Testis (tissue), 3 donors: Measurements from ENCODE around the gene ETFDH. TPM values are rescaled to one million over a fixed set of nuclear protein-coding genes. Genes with fewer than 3 reads are reported as not detected.
"Not testable (repeated sequence)": the region's sequence is repeated elsewhere in the genome, so short reads cannot be mapped to it uniquely, and the experiment has no call there.

Experiments used
- DNase-seq: peaks from one replicate; pipeline ENCODE4 v3.0.0-alpha.2; 2019
- H3K27ac ChIP-seq, 2 donors: fragments of 200-600 bp; sonication (generic); one replicate each; pipeline ENCODE4 v1.5.1; 2019
- H3K27me3 ChIP-seq: fragments of 200-600 bp; sonication (generic); one replicate; pipeline ENCODE4 v1.5.1; 2019
- H3K36me3 ChIP-seq: fragments of 200-600 bp; sonication (generic); one replicate; pipeline ENCODE4 v1.5.1; 2017; ENCODE audit warnings: low read depth; ENCODE audit errors: missing control alignments
- H3K4me1 ChIP-seq: fragments of 200-600 bp; sonication (generic); one replicate; pipeline ENCODE4 v1.5.1; 2019
- H3K4me3 ChIP-seq, 2 donors: fragments of 200-600 bp; sonication (generic); one replicate each; pipeline ENCODE4 v1.5.1; 2017 to 2019
- H3K9me3 ChIP-seq: fragments of 200-600 bp; sonication (generic); one replicate; pipeline ENCODE4 v1.5.1; 2017
- CTCF ChIP-seq, 3 experiments: fragments of 450-650 bp in 2 of 3; fragments of 200-600 bp in 1 of 3; sonication (generic) in 1 of 3; IDR thresholded peaks; one replicate each; pipeline ENCODE4 v1.5.1; 2016 to 2019; ENCODE audit warnings: antibody characterized with exemption in 3 of 3, mild to moderate bottlenecking in 2 of 3, moderate library complexity in 1 of 3
- POLR2A ChIP-seq: fragments of 450-650 bp; IDR thresholded peaks from one replicate; pipeline ENCODE4 v1.6.1; 2017; ENCODE audit warnings: antibody characterized with exemption, mild to moderate bottlenecking, moderate library complexity
- WGBS, 2 donors: methylation state at CpG; one replicate each; pipeline ENCODE4 v1.1.5; 2018; 5-methylcytosine and 5-hydroxymethylcytosine counted together
- intact Hi-C: fragments of 100-400 bp; cut with DNase I; formaldehyde crosslinking; loops from one replicate; pipeline ENCODE4 v1.15.1; 2023; ENCODE audit warnings: low total_unique reads
- polyA plus RNA-seq: library from polyadenylated mRNA; stranded (reverse); fragments of 350-450 nt; fragmentation: Illumina TruSeq; extraction: RNeasy Lipid Tissue Mini Kit (QIAGEN cat#74804); gene quantifications from one replicate; pipeline ENCODE4 v1.2.3, GENCODE V29; 2014; ENCODE audit warnings: low read depth, low replicate concordance; ENCODE audit not compliant: insufficient read depth
- small RNA-seq, 2 donors: library from RNA; depleted of rRNA; stranded (forward); fragments of <200 nt; gene quantifications; one replicate each; pipeline ENCODE3, GENCODE V24; 2016
- total RNA-seq, 2 donors: library from RNA; depleted of rRNA; stranded (reverse); fragments of >200 nt; gene quantifications; one replicate each; pipeline ENCODE4 v1.2.3, GENCODE V29; 2016

ETFDH gene
- total and polyA plus RNA-seq, 3 donors from 2014 or later: 26.0 to 37.8 (median 29.0) TPM

- TF ChIP-seq CTCF (IDR thresholded peaks at IDR 0.05) (no peak), POLR2A (no peak)
- H3K36me3 ChIP-seq: no peaks in the 10 kb centered on the region
- no peaks in the 10 kb centered on the region for H3K9me3 ChIP-seq
- H3K4me1 ChIP-seq: no peaks in the 10 kb centered on the region
- no peak overlapping the region for H3K27ac ChIP-seq
- 95 to 96% methylated on average over 5 of the region's 5 CpGs for WGBS, 2 donors
- H3K4me3 ChIP-seq: no peak overlapping the region
- intact Hi-C loops: no loop called here
- H3K27me3 ChIP-seq: no peaks in the 10 kb centered on the region
- no peak for DNase-seq
These were observed 82.5 kb downstream of the ETFDH start for GRCh38 chr4:158754385-158755180.

GRCh38 chr4:158755819-158756218 lies 83.7 kb downstream of the ETFDH start:
- H3K4me3 ChIP-seq, H3K27me3 ChIP-seq, H3K4me1 ChIP-seq, H3K9me3 ChIP-seq, H3K36me3 ChIP-seq, H3K27ac ChIP-seq, intact Hi-C loops, DNase-seq: not testable (repeated sequence)
- 93 to 94% methylated on average over 7 of the region's 7 CpGs for WGBS, 2 donors

- DNase-seq: no peak
- Histone ChIP-seq H3K27ac (no peak overlapping the region), H3K4me3 (no peak overlapping the region), H3K27me3 (no peaks in the 10 kb centered on the region), H3K36me3 (no peaks in the 10 kb centered on the region), H3K4me1 (no peaks in the 10 kb centered on the region), H3K9me3 (no peaks in the 10 kb centered on the region)
- intact Hi-C loops: no loop called here
- TF ChIP-seq CTCF (IDR thresholded peaks at IDR 0.05) (no peak), POLR2A (no peak)
These were observed 84.5 kb downstream of the ETFDH start for GRCh38 chr4:158756588-158756987.

- Histone ChIP-seq H3K4me3 (no peak overlapping the region), H3K4me1 (no peaks in the 10 kb centered on the region), H3K9me3 (no peaks in the 10 kb centered on the region), H3K27ac (no peak overlapping the region), H3K36me3 (no peaks in the 10 kb centered on the region), H3K27me3 (no peaks in the 10 kb centered on the region)
- WGBS, 2 donors: 69 to 72% methylated on average over 4 of the region's 4 CpGs
- DNase-seq: no peak
- intact Hi-C loops: no loop called here
- TF ChIP-seq CTCF (IDR thresholded peaks at IDR 0.05): no peak
- TF ChIP-seq POLR2A: no peak
These were observed 86.0 kb downstream of the ETFDH start for GRCh38 chr4:158758142-158758541.

- no peaks in the 10 kb centered on the region for H3K36me3 ChIP-seq
- TF ChIP-seq CTCF (IDR thresholded peaks at IDR 0.05): no peak
- TF ChIP-seq POLR2A: no peak
These were observed 86.6 kb downstream of the ETFDH start for GRCh38 chr4:158758703-158759102.

More at GRCh38 chr4:158758703-158759102, 86.6 kb downstream of the ETFDH start:
- no peaks in the 10 kb centered on the region for H3K9me3 ChIP-seq
- DNase-seq: no peak
- 85 to 92% methylated on average over 4 of the region's 4 CpGs for WGBS, 2 donors
- intact Hi-C loops: no loop called here
- no peak overlapping the region for H3K4me3 ChIP-seq
- H3K27me3 ChIP-seq: no peaks in the 10 kb centered on the region
- no peaks in the 10 kb centered on the region for H3K4me1 ChIP-seq
- H3K27ac ChIP-seq: no peak overlapping the region

Small RNA genes within 50 kb of the gene (small RNA-seq; reads per million reads assigned to genes)
- gene RF00012: 0 reads per million in 2 donors

Other genes starting within 250 kb of the ETFDH start
- 1 to 10 TPM in 1 of 2 donors, under 1 TPM in 1; 0.81 to 2.1 TPM for gene RXFP1, start 150.4 kb upstream of the ETFDH start, total RNA-seq
- 0.26 TPM for gene RXFP1, start 150.4 kb upstream of the ETFDH start, polyA plus RNA-seq
- 10 to 100 TPM; 14.7 to 20.2 TPM for gene C4orf46, start 409 bp upstream of the ETFDH start, total RNA-seq
- 36.0 TPM for gene C4orf46, start 409 bp upstream of the ETFDH start, polyA plus RNA-seq
- 10 to 100 TPM; 25.1 to 27.5 TPM for gene PPID, start 51.1 kb downstream of the ETFDH start, total RNA-seq
- 43.7 TPM for gene PPID, start 51.1 kb downstream of the ETFDH start, polyA plus RNA-seq
- gene FNIP2, start 96.7 kb downstream of the ETFDH start, total RNA-seq: 10 to 100 TPM; 25.0 to 28.4 TPM
- gene FNIP2, start 96.7 kb downstream of the ETFDH start, polyA plus RNA-seq: 23.5 TPM